HG02852 (cell line): ENCODE data around the gene TMPRSS6.

ENCODE experiments used
- ATAC-seq: cut with Tn5 transposase; IDR thresholded peaks from one replicate; pipeline ENCODE4 v1.9.1; 2021; ENCODE audit warnings: mild to moderate bottlenecking, moderate library complexity; ENCODE audit not compliant: unreplicated experiment

Gene TMPRSS6

GRCh38 chr22:37053310-37054055, 56.0 kb downstream of the TMPRSS6 start:
- no peak for ATAC-seq

- no peak for ATAC-seq
These were observed 56.9 kb downstream of the TMPRSS6 start for GRCh38 chr22:37052386-37053309.

- ATAC-seq, result no peak
These were observed 57.8 kb downstream of the TMPRSS6 start, which contains the start of gene KCTD17 for GRCh38 chr22:37051391-37052385. Gene KCTD17 (plus strand): TSS chr22:37051742. CDS start chr22:37051761, 19 bp downstream.

GRCh38 chr22:37050913-37051312, 58.6 kb downstream of the TMPRSS6 start:
- no peak for ATAC-seq

- ATAC-seq, result no peak
These were observed 60.3 kb downstream of the TMPRSS6 start for GRCh38 chr22:37049224-37049623.

- no peak for ATAC-seq
These were observed 61.4 kb downstream of the TMPRSS6 start for GRCh38 chr22:37048133-37048532.

GRCh38 chr22:37047006-37047405, 62.5 kb downstream of the TMPRSS6 start:
- no peak for ATAC-seq

GRCh38 chr22:37046589-37046988, 62.9 kb downstream of the TMPRSS6 start:
- no peak for ATAC-seq

GRCh38 chr22:37045958-37046357, 63.6 kb downstream of the TMPRSS6 start:
- no peak for ATAC-seq

- no peak for ATAC-seq
These were observed 64.6 kb downstream of the TMPRSS6 start for GRCh38 chr22:37044634-37045625.

- no peak for ATAC-seq
These were observed 65.5 kb downstream of the TMPRSS6 start for GRCh38 chr22:37043828-37044538.

- no peak for ATAC-seq
These were observed 66.2 kb downstream of the TMPRSS6 start for GRCh38 chr22:37043209-37043827.

GRCh38 chr22:37039466-37039865, 70.0 kb downstream of the TMPRSS6 start:
- no peak for ATAC-seq

- no peak for ATAC-seq
These were observed 71.8 kb downstream of the TMPRSS6 start for GRCh38 chr22:37037669-37038068.

- ATAC-seq, result no peak
These were observed 72.7 kb downstream of the TMPRSS6 start for GRCh38 chr22:37036655-37037377.

GRCh38 chr22:37033605-37034430, 75.7 kb downstream of the TMPRSS6 start:
- ATAC-seq, result no peak
